Hematopoietic multipotent progenitor cell treated with erythropoietin and hydrocortisone succinate and interleukin-3 and kit ligand, for 15 days (in vitro differentiated cells): ENCODE measurements around the gene CFAP99.

Source experiments
- DNase-seq: peaks from one replicate; pipeline ENCODE4 v3.0.0-alpha.2; 2015; ENCODE audit warnings: low spot score

CFAP99 gene

DNA sequence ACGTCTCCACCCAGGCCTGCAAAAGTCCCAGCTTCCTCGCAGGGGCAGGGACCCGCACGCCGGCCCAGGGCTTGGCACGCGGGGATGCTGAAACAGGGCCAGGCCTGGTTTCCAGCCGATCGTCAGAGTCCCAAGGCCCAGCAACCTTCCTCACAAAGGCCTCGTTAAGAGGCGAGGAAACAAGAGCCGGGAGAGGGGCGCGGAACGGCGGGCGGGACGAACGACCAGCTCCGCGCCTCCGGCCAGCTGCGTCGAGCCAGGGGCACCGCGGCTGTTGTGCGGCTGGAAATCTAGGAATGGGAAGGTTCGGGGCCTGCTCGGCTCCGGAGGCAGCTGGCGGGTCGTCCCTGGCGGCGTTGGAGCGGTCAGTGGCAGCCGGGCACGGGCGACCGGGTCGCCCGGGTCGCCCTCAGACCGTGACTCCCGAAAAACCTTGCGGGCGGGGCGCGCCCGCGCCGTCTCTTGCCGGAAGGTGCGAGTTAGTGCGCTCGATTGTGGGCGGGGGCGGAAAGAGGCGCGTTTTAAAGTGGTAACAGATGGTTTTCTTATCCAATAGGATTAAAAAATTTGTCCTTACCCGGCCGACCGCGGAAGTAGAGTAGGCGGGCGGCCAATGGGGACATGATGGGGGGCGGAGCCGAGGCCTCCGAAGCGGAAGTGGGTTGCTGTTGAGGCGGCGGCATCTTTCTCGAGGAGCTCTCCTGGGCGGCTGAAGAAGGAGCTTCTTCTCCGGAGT lies 49.9 kb downstream of the CFAP99 start, which contains the start of gene RNF4:
Gene RNF4, plus strand, starts transcription at position 651 of the 736 bp plus-strand sequence. CDS start 21,388 bp downstream, outside the sequence.
- peak; percentile 98 for DNase-seq

DNA sequence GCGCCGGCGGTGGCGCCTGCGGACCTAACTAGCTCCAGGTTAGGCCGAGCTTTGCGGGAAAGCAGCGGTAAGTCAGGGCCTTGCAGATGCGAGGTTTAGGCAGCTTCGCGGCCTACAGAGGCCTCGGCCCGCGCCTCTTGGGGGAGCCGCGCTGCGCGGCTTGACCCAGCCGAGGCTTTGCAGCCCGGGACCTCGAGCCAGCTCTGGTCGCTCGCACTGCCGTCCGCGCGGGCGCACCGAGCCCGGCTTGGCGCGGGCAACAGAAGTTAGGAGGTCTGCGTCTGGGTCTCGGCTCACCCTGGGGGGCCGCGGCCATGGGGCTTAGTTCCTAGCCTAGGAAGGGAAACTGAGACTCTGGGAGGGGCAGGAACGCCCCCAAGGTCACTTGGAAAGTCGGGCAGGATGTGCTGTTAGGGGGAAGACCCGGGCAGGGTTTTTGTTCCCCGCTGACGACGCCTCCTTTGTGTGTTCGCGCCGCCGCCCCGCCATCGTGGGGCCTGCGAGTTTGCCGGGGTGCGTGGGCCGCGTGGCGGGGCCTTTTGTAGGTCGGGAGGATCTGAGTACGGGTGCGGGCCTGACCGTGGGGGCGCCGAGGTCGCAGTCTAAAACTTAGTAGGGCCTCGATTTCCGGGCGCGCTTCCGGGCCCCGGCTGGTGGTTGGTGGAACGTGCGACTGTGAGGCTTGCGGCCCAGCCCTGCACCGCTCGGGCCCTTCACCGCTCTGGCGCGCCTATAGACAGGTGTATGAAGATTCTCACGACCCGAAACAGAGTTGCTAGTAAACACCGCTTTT lies 50.6 kb downstream of the CFAP99 start:
- peak; percentile 43 for DNase-seq

DNA sequence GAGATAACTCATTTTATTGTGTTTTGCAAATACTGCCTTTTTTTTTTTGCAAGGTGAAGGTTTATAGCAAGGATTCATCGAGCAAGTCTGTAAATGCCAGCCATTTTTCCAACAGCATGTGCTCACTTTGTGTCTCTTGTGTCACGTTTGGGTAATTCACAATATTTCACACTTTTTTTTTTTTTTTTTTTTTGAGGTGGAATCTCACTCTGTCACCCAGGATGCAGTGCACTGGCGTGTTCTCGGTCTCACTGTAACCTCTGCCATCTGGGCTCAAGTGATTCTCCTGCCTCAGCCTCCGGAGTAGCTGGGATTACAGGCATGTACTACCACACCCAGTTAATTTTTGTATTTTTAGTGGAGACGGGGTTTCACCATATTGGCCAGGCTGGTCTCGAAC lies 52.0 kb downstream of the CFAP99 start:
- no peak for DNase-seq

DNA sequence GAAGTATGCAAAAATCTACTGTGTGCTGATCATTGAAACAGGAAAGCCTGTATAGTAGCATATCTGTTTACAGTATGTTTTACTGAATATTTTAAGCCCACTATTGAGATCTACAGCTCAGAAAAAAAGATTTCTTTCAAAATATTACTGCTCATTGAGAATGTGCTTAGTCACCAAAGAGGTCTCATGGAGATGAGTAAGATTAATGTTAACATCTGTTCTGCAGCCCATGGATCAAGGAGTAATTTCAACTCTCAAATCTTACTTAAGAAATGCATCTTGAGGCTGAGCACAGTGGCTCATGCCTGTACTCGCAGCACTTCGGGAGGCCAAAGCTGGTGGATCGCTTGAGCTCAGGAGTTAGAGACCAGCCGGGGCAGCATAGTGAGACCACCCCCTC lies 53.4 kb downstream of the CFAP99 start:
- no peak for DNase-seq

DNA sequence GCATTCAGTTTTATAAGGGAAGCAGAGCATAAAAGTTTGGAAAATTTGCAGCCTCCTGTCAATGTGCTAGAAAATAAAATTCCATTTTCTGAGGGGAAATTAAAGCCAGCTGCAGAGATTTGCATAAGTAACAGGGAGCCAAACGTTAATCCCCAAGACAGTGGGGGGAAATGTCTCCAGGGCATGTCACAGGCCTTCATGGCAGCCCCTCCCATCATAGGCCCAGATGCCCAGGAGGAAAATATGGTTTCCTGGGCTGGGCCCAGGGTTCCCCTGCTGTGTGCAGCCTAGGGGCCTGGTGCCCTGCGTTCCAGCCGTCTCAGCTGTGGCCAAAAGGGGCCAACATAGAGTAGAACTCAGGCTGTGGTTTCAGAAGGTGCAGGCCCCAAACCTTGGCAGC lies 59.5 kb downstream of the CFAP99 start:
- DNase-seq: no peak

DNA sequence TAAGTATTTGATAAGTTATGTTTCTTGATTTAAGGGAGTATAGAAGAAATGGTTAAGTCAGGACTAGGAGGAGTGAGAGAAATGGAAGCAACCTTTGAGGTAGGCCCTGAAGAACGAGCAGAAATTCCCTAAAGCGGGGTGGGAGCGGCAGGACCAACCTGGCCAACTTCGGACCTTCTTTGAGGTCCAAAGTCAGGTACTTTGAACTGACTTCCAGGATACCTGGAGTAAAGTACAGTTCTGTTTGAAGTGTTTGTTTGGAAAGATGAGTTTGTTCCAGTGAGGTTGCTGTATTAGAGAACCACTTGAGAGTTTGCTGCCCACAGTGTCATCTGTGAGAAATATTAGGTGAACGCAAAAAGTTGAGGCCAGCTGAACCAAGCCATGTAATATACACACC lies 61.9 kb downstream of the CFAP99 start:
- DNase-seq: no peak

DNA sequence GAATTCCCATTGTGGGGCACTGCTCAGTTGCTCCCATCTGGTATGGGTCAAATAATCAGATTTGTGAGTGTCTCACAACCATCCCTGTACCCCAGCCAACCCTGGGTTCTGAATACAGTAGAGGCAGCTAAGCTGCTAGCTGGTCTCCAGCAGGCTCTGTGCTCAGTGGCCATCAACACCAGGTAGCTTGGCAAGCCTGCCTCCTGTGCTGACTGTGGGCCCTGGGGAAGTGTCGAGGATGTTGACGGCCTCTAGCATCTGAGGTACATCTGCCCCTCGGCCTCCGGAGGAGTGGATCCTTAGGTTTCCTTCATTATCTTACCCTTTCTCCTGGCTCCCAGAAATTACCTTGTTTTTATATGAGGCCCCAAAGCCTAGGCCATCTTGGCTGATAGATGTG lies 63.4 kb downstream of the CFAP99 start:
- DNase-seq: no peak

DNA sequence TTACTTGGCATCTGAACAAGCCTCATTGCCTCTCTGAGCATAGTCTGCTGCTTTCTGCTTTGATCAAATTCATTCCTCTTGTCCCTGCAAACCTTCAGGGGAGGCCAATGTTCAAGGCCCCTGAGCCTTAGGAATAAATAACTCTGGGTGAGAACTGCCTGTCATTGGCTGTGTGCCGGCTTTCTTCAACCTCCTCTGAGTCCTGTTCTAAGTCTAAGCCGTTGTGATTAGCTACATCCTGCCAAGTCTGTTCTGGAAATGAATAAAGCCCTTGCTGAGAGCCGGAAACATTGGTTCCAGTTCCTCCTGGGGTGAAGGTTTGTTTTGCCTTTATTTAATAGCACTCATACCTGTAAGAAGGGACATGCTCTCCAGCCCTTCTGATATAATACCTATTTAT lies 63.9 kb downstream of the CFAP99 start:
- no peak for DNase-seq

DNA sequence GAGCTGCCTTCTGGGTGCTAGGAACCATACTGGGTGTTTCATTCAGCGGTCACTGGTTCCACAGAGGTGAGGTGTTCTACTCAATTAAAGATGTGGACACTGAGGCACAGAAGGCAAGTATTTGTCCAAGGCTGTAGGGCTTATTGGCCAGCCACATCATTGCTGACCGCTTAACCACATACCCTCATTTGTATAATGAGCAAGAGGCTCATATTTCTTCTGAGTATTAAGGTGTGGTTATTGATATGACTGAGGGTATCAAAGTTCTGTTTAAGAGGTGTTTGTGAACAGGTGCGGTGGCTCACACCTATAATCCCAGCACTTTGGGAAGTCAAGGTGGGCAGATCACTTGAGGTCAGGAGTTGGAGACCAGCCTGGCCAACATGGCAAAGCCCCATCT lies 64.5 kb downstream of the CFAP99 start:
- no peak for DNase-seq

DNA sequence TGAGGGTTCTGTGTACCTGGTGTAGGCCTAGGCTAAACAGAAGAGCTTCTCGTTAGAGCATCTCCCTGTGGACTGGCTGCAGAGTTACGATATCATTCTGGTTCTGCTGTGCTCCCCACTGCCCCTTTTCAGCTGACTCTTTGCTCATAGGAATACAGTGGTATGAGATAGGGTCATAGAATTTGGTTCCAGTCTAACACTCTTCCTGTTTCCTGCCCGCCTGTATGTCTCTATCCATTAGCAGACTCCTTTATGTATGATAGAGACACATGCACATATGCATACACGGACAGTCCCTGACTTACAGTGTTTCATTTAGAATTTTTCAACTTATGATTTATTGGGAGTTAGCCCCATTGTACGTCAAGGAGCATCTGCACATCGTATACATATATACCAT lies 65.4 kb downstream of the CFAP99 start:
- no peak for DNase-seq

DNA sequence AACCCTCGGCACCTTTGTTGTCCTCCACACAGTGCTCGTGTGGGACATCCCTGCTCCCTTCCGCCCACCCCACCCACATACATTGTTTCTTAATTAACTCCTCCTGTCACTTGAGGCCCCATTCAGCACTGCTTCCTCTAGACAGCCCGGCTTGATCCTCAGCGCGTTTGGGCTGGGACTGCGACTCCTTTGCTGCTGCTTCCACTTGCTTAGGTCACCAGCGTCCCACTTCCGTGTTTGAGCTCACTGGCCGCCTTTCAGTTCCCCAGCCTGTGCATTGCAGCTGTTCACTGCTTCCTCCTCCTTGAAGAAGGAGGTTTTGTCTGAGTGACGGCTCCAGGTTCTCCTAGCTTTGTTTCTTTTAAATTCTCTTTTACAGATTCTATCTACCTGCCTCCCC lies 66.2 kb downstream of the CFAP99 start:
- DNase-seq: no peak

DNA sequence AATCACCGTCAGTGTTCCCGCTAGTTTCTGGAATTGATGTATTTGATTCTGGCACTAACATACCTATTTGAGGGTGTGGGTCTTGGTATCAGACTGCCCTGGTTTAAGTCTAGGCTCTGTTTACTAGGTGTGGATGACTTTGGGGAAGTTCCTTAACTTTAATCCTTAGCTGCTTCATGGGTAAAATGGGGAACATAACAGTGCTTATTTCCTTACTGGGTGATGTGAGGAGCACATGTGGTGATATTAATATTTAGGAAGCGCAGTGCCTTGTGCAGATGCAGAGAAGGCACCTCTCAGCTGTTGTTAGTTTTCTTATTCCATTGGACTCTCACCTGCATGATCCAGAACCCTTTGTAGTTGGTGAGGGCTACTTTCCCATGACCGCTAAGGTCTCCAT lies 67.2 kb downstream of the CFAP99 start:
- no peak for DNase-seq

DNA sequence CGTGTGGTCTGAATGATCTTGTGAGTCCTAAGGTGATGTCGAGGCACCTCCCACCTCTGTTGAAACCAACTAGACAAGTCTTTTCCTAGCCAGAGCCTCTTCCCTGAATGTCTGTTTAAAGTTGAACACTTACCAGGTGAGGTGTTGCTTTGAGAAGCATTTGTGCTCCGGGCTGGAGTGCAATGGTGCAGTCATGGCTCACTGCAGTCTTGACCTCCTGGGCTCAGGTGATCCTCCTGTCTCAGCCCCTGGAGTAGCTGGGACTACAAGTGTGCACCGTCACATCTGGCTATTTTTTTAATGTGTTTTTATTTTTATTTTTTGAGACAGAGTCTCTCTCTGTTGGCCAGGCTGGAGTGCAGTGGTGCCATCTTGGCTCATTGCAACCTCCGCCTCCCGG lies 68.2 kb downstream of the CFAP99 start:
- no peak for DNase-seq

DNA sequence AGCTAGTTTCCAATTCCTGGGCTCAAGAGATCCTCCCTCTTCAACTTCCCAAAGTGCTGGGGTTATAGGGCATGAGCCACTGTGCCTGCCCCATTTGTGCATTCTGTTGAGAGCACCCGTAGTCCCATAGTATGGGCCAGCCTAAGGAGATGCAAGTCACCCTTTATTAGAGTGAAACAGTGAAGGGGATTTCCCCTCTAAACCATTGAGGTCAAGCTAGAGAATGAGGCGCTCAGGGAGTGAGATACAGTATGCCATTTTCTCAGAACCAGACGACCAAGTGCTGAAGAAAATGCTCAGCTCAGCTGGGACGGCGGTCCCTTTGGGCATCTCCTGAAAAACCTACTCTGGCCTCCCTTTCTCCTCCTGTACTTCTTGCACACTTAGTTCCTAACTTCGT lies 68.9 kb downstream of the CFAP99 start:
- DNase-seq: no peak

DNA sequence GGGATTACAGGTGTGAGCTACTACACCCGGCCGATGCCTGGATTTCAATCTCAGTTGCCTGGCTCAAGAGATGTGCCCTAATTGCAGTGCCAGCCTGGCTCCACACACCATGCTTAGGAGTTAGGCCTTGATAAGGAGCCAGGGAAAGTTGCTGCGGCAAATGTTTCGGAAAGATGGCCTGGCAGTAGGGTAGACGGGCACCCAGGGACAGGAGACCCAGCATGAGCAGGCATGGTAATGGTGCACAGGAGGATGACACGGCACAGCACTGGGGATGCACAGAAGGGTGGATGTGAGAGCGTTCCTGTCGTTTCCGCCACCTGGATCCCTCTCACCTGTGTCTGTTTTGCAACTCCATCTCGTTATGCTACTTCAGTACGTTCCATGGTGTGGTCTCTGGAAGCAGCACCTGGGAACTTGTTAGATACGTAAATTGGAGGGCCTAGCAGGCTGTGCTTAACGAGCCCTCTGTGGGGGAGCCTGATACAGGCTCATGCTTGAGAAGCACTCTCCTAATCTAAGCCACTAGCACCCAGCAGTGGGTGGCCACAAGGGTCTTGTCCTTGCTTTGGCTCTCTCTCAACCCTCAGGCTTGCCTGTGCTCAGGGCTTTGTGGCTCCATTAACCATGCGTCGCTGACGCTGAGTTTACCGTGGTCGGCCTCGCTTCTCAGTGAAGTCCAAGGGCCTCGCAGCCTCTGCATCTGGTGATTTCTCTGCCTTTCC lies 70.5 kb downstream of the CFAP99 start:
- DNase-seq: no peak

DNA sequence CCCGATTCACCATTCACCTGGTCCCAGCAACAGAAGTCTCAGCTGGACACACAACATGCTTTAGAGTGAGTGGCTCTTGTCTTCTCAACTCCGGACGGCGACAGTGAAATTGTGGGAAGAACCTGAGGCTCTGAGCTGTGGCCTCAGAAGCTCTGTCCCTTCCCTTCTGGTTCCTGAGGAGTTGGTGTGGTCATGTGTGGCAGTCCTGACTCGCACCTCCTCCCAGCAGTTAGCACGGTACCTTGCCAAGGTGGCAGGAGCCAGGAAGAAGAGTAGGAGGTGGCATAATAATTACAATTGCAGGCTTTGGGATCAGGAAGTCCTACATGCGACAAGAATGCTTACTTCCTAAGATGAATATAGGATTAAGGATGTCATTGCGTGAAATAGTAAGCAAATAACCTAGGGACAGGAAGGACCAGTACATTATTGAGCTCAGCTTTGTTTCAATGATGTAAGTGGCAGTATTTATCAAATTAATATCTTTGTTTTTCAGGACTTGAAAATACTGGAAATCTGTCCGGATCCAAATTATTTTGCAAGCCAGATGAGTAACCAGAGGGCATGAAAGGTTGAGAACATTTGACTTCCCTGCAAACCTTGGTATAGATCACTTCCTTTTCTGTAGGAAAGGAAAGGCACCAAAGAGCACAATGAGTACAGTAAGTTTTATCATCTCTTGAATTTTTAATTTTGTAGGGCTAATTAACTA lies 71.2 kb downstream of the CFAP99 start:
- no peak for DNase-seq

DNA sequence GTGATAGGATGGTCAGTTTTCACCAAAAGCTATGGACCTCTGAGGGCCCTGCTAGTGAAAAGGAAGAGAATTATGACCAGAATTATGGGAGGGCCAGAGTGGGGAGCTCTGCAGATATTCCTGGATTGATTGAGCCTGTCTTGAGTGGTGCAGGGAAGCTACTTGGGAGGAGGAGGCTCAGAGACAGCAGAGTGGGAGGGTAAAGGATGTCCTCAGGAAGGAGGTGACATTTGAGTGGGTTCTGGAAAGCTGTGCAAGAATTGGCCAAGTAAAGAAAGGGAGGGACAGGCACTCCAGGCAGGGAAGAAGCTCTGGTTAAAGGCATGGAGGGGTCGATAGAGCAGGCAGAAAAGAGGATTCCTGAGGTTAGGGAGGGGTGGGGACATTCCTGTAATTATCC lies 74.2 kb downstream of the CFAP99 start:
- no peak for DNase-seq

DNA sequence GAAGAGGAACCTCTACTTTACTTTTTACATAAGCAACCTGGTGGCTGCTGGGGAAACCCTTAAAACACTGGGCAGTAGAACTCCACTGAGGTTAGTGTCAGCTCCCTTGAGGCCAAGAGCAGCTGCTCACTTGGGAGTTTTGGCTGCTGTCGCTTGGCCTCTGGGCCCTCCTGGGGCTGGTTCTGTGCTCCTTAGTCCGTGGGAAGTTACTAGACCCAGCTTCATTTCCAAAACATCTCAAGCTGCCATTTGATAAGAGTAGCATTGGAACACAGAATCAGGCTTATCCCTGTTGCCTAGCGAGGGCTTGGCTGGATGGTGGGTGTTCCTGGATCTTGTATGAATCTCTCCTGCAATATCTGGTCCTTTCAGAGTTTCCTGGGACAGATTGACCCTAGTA lies 76.2 kb downstream of the CFAP99 start:
- DNase-seq: no peak

DNA sequence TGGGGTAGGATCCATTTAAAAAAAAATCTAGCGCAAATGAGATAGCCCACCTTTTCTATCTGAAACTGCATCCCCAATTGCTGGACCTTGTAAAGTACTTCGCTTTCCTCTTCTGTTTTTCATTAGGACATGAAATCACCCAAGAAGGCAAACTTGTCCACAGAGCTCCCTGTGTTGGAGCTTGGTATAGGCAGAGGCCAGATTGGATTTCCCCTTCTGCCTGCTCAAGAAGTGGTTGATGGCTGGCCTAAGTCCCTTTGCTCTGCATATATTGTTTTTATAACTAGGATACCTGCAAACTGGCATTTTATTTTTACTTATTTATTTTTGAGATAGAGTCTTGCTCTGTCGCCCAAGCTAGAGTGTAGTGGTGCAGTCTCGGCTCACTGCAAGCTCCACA lies 78.6 kb downstream of the CFAP99 start:
- DNase-seq: no peak

DNA sequence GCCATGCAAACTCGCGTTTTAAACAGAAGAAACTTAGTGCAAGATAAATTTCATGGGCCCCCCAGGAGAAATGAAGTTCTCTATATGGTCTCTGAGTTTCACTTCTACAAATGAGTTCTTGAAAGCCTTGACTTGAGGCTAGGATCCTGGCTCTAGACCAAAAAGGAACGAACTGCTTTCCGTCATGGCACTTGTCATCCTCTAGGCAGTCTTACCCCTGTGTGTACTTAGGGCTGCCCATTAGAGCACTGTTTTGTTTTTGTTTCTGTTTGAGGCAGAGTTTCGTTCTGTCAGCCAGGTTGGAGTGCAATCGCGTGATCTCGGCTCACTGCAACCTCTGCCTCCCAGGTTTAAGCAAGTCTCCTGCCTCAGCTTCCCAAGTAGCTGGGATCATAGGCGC lies 79.2 kb downstream of the CFAP99 start:
- DNase-seq: no peak

DNA sequence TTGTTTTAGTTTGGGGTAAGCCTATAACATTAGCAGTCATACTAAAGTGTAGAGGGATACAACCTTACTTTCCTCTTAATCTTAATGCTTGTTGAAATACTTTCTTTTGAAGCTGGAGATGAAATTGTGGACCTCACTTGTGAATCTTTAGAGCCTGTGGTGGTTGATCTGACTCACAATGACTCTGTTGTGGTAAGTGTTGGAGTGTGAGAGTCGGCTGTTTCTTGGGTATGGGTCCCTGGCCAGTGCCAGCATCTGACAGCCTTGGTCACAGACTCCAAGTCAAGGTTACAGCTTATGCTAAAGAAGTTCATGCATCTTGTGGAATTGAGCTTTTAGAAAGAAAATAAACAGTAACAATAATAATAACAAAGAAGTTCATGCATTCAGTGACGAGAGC lies 81.8 kb downstream of the CFAP99 start:
- no peak for DNase-seq

DNA sequence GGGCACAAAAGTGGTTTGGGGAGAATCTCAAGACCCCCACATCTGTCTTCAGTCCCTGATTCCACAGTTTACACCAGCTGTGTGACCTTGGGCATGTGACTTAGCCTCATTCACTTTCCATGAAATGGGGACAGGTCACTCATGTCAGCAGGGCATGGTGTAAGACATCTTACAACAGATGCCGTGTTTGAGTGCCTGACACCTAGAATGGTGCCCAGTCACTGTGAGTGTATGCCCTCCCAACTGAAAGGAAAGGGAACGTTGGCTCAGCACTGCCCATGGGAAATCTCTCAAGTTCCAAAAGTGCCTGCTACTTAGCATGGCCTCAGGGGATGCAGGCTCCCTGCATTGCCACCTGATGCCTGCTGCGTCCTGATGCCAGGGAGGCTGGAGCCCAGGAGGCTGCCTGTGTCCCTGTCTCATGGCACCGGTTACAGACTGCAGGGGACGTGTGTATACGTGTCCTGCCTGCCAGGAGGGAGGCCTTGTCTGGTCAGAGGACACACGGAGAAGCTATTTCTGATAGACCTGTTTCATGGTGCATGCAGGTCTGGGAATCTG lies 82.4 kb downstream of the CFAP99 start:
- DNase-seq: no peak
